Fibroblast of the conjunctiva (primary cell): ENCODE data around the gene TCF3.
"Not testable (repeated sequence)": the region's sequence is repeated elsewhere in the genome, so short reads cannot be mapped to it uniquely, and the experiment has no call there.

Source experiments
- DNase-seq: peaks from one replicate; pipeline ENCODE4 v3.0.0-alpha.2; 2010; ENCODE audit warnings: low read depth

The TCF3 gene

DNA sequence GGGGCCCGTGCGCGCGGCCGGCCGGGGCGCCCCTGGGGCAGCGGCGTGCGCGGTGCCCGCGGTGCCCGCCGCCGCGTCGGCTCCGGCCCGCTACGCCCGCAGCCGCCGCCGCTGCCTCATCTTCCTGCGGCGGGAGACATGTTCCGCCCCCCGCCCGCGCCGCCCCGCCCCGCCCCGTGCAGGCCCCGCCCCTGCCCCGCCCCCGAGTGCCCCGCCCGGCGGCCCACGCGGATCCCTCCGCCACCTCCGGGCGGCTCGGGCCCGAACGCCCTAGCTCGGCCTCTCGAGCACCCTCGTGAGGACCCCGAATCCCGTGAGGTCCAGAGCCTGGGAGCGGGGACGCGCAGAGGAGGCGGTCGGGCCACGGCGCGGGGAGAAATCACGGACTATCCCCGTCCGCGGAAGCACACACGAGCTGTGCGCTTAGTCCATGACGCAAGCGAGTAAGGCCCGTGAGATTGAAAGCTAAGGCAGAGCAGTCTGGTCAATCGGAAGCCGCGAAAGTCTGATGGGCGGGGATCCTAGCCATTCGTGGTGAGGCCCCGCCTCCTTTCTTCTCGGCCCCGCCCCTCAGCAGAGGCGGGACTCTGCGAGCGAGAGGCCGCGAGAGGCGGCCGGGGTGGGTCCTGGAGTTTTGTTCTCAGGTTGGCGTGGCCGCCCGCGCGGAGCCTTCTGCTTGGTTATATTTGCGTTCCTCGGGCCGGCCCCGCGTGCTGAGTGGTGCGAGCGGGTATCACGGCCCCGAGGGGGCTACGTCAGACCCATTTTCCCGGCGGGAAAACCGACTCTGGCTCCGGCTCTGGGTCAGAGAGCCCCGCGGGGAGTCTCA, at the start of gene TCF3:
Gene TCF3 (minus strand): TSS at position 145 of the 829 bp plus-strand sequence. CDS start 2,367 bp downstream, outside the sequence.
- peak; percentile 98 for DNase-seq

DNA sequence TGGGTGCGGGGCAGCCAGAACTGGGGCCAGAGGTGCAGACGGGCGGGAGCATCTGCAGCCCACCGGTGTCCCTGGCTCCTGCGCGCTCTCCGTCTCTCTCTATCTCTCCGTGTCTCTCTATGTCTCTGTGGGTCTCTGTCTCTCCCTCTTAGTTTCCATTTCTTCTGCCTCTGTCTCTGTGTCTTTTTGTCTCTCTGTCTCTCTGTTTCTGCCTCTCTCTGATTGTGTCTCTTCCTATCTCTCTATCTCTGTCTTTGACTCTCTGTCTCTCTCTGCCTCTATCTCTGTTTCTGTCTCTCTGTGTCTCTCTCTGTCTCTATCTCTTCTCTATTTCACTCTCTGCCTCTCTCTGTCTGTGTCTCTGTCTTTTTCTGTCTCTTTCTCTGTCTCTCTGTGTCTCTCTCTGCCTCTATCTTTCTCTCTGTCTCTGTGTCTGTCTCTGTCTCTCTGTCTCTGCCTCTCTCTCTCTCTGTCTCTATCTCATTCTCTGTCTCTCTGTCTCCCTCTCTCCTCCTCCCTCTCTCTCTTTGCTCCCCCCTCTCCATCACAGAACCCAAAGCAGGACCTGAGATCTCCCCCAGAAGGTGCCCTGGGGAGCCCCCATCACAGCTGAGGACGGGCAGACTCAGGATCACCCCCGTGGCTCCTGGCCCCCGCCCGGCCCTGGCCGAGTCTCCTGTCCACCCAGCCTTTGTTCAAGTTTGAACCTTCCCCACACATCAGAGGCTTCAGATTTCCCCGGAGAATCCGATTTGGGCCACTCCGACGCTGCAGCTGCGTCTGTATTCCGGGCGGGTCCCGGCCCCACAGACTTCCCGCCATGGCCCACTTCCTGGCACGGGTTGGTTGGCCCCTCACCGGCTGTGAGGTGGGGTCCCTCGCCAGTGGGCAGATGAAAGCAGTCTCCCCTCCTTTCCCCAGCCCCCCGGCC, 48.6 kb upstream of the TCF3 start:
- DNase-seq, result no peak

GRCh38 chr19:1699998-1700732, 47.8 kb upstream of the TCF3 start:
- no peak for DNase-seq

DNA sequence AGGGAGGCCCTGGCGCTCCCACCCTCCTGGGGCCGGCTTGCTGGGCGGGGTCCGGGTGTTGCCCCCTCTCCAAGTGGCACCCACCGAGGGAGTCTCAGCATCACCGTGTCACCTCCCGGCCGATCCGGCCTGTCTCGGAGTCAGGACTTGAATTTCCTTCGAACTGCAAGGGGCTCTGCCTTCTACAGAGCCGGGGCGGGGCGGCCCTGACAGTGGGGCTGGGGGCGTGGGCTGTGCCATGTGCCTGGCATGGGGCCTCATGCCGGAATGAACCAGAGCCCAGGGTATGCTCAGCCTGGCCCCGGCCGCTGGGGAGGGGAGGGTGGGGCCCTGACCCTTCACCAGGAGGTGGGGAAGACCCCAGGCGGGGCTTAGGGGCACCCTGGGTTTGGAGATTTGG, 47.0 kb upstream of the TCF3 start:
- no peak for DNase-seq

DNA sequence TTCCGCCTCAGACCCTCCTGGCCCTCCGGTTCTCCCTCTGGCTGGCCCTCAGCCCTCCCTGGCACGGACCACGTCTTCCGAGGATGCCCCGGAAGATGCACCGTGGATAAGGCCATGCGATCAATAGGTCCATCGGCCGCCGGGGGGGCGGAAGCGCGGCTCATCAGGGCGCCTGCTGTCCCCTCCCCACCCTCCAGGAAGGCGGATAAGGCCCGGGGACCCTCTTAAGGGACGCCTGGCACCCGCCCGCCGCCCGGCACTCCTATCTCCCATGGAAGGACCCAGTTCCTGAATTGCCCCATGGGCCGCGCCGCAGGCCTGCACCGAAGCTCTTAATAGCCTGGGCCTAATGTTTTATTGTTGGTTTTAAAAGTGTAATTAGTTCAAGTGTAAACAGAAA, 46.2 kb upstream of the TCF3 start:
- no peak for DNase-seq

- DNase-seq, result not testable (repeated sequence)
These were observed 43.1 kb upstream of the TCF3 start for GRCh38 chr19:1695481-1695880.

DNA sequence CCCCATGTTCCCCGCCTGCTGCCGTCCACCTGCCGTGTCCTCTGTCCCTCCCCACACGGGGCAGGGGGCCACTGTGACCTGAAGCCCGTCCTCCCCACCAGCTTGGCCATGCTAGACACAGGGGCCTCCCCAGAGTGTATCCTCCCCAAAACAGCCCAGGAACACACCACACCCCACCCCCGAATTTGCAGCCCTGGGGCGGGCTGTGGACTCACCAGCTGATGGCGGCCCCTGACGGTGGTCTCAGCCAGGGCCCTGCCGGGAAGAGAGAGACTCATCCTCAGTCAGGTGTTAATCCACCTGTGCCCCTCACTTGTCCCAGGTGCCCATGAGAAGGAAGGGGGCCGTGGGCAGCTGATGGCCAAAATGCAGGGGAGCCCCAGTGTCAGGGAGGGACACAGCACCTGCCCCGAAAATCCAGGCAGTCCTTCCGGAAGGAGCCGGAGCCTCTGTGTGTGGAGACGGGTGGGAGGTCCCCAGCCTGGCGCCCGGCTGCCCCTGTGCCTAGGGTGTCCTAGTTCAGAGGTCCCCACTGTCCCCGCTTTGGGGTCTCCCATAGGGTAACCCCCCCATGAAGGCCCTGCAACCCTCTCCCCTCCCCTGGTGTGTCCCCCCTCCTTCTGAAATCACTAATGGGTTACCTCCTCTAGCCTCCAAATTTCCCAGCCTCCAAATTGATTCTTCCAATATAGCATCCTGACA, 39.3 kb upstream of the TCF3 start:
- no peak for DNase-seq

DNA sequence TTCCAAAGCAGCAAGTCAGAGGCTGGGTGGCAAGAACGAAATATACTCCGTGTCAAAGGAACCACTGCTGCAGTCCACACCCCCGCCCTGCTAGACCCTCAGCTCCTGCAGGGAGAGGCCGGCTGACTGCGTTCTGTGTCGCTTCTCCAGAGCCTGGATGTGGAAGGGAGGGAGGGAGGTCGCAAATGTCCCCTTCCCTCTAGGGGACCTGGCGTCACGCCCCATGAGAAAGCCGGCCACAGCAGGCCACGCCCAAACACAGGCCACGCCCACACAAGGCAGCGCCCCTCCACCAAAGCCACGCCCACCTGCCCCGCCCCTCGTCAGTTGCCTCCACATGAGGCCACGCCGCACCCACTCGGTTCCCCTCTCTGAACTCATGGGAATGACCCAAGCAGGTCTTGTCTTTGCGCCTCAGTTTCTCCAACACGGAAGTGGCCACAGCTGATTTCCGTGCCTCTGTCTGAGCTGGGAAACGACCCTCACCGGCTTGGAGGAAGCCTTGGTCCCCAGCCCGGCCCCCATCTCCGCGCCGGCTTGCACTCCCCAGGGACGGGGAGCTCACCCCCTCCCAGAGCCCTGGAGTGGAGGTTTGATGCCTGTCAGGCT, 38.4 kb upstream of the TCF3 start:
- DNase-seq, result no peak

DNA sequence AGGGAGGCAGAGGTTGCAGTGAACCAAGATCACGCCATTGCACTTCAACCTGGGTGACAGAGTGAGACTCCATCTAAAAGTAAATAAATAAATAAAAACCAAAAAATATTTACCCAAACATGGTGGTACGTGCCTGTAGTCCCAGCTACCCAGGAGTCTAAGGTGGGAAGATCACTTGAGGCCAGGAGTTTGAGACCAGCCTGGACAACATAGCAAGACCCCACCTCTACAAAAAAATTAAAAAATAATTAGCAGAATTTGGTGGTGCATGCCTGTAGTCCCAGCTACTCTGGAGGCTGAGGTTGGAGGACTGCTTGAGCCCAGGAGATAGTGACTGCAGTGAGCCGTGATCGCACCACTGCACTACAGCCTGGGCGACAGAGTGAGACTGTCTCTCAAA, 33.4 kb upstream of the TCF3 start:
- DNase-seq, result not testable (repeated sequence)

DNA sequence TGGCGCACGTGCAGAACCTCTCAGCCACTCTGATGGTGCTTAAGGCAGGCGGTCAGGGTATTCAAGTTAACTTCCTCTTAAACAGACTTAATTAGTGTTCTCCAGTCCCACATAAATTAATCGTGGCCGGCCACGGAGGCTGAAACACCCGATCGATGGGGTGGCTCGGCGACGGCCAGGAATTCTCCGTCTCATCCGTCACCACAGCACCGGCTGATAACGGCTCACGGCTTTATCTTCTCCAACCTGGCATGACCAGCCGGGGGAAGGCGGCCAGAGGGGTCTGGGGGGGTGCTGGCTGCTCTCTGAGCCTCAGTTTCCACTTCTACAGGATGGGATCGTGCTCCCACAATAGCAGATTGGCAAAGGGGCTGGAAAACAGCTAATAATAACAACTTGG, 32.6 kb upstream of the TCF3 start:
- no peak for DNase-seq

DNA sequence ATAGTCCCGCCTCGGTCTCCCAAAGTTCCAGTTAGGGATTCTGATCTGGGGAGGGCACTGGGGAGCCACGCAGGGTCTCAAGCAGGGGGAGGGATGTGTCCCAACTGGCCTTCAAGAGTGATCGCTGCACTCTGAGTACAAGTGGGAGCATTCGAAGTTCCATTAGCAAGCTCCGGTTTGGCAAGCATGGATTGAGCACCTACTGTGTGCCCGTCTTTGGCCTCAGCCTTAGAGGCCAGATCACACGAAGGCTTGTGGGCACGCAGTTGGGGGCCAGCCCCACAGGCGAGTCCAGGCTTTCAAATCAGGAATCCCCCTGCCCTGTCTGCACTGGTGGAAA, 32.1 kb upstream of the TCF3 start:
- DNase-seq, result no peak

DNA sequence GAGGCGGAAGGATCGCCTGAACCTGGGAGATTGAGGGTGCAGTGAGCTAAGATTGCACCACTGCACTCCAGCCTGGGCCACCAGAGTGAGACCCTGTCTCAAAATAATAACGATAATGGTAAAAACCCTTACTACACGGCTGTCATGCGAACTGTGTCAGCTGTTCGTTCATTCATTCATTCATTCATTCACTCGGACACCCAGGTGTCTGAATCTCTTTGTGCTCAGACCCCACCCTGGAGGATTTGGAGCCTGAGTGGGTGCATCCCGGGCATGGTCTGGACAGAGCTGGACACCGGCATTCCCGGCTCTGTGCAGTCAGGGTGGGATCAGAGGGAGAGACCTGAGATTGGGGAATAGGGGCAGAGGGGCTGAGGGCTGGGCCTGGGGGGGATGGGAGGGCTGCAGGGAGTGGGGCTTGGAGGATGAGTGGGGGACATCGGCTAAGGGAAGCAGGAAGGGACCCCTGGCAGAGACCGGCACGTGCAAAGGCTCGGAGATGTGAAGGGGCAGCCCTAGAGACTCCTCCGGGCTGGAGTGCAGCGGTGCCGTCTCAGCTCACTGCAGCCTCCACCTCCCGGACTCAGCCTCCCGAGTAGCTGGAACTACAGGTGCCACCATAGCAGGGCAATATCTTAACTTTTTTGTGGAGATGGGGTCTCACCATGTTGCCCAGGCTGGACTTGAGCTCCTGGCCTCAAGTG, 31.6 kb upstream of the TCF3 start:
- no peak for DNase-seq

GRCh38 chr19:1680976-1681375, 28.6 kb upstream of the TCF3 start:
- no peak for DNase-seq

DNA sequence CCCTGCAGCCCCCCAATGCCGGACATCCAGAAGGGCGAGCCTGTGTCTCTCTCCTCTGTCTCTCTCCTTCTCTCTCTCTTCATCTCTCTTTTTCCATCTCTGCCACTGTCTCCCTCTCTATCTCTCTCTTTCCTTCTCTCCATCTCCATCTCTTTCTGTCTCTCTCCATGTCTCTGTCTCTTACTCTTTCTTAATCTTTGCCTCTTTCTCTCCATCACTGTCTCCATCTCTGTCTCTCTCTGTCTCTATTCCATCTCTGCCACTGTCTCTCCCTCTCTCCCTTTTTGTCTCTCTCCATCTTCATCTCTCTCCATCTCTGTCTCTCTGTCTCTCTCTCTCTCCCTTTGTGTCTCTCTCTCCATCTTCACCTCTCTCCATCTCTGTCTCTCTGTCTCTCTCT, 25.7 kb upstream of the TCF3 start:
- DNase-seq, result no peak

DNA sequence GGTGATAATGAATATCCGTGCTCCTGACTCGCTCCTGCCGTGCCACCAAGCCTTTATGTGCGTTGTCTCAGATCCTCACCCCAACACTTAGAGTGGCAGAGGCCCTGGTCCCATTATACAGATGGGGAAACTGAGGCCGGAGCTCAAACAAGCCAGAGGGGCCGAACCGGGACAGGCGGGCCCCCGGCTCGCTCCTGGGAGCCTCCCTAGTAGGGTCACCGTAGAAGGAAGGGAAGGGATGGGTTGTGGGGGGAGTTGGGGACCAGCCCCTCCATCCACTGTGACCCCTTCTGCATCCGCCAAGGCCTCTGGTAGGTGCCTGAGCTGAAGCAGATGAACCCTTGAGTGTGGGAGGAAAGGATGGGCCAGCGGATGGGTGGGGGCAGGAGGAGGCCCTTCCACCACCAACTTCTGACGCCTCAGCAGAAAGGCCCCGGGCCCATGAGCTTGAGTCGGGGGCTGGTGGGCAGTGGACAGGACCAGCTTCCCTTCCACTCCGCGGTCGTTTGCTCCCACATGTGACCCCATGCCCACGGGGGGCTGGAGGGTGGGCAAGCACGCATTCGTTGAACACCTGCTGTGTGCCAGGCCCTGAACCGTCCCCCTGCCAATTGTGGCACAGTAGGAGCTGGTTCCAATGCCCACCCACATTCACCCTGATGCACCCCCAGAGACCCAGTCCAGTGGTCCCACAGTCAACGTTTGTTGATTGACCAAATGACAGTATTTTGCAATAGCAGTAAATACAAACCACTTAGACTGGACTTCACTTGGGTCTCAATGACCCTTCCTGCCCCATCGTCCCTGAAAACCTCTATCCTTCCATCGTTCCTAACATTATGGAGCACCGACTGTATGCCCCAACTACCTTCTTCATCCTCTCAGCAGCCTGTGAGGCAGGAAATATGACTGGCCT, 24.2 kb upstream of the TCF3 start:
- no peak for DNase-seq

GRCh38 chr19:1675633-1676350, 23.4 kb upstream of the TCF3 start:
- DNase-seq, result no peak

GRCh38 chr19:1674293-1674679, 21.9 kb upstream of the TCF3 start:
- no peak for DNase-seq

GRCh38 chr19:1673645-1674292, 21.4 kb upstream of the TCF3 start:
- no peak for DNase-seq
